Transverse colon (tissue), 4 donors: ENCODE data around the gene MBD1.

ENCODE experiments used
- CTCF ChIP-seq, 5 experiments: fragments of 200-600 bp in 3 of 5; fragments of 450-650 bp in 2 of 5; sonication (generic) in 3 of 5; IDR thresholded peaks; 1 replicate in 2 of 5; 2 replicates in 3 of 5; pipeline ENCODE4 v1.5.1; 2016 to 2017; ENCODE audit warnings: antibody characterized with exemption in 5 of 5, inconsistent platforms in 3 of 5, mild to moderate bottlenecking in 2 of 5, moderate library complexity in 1 of 5
- POLR2A ChIP-seq: fragments of 450-650 bp; IDR thresholded peaks from one replicate; pipeline ENCODE4 v1.6.1; 2016; ENCODE audit warnings: antibody characterized with exemption, mild to moderate bottlenecking, moderate library complexity
- POLR2AphosphoS5 ChIP-seq, 3 donors: sonication (generic); formaldehyde crosslinking; IDR thresholded peaks; one replicate each; pipeline ENCODE4 v1.6.1; 2016; ENCODE audit warnings: antibody characterized with exemption in 3 of 3

DNA sequence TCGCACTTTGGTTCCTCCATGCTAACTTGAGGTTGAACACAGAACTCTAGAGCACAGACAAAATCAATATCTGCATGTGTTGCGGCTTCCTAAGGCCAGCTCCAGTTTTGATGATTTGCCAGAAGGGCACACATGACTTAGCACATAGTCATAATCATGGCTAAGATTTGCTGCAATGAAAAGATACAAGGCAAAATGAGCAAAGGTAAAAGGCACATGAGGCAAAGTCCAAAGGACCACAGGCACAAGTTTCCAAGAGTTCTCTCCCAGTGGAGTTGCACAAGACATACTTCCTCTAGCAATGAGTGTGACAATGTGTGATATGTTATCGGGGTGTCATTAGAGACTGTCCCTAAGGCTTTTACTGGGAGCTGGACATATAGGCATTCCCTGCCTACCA lies 30.3 kb upstream of the MBD1 start:
- TF ChIP-seq POLR2A (no peak), POLR2AphosphoS5 (IDR thresholded peaks at IDR 0.05) (no peak), CTCF (IDR thresholded peaks at IDR 0.05) (no peak)
